HepG2 (cell line): ENCODE results near the gene INSR. TPM values are rescaled to one million over a fixed set of nuclear protein-coding genes. Genes with fewer than 3 reads are reported as not detected.

Experiments
- BRD4 ChIP-seq: sonication (generic); formaldehyde crosslinking; IDR thresholded peaks from 2 replicates; pipeline ENCODE4 v1.4.0; 2020; ENCODE audit warnings: missing genetic modification reagents
- CC2D1A ChIP-seq: sonication (generic); formaldehyde crosslinking; IDR thresholded peaks from 2 replicates; pipeline ENCODE4 v1.8.1; 2023; ENCODE audit warnings: mild to moderate bottlenecking, missing genetic modification reagents
- HHEX ChIP-seq: IDR thresholded peaks from 2 replicates; pipeline ENCODE4 v1.6.1; 2016; ENCODE audit warnings: control low read depth
- KDM5B ChIP-seq: sonication (generic); formaldehyde crosslinking; IDR thresholded peaks from 2 replicates; pipeline ENCODE4 v1.4.0; 2020; ENCODE audit warnings: missing genetic modification reagents, mild to moderate bottlenecking, borderline replicate concordance
- MAZ ChIP-seq, 2 experiments: sonication (generic) in 1 of 2; formaldehyde crosslinking in 1 of 2; IDR thresholded peaks; 2 replicates each; pipeline versions ENCODE4 v1.5.0 to v1.6.1; 2012 to 2020; ENCODE audit warnings: low read depth in 2 of 2, mild to moderate bottlenecking in 2 of 2, borderline replicate concordance in 1 of 2, improper control_type of control experiment in 1 of 2, low read length in 1 of 2, missing genetic modification reagents in 1 of 2, moderate library complexity in 1 of 2
- PITX1 ChIP-seq: sonication (generic); formaldehyde crosslinking; IDR thresholded peaks from 2 replicates; pipeline ENCODE4 v1.5.1; 2020; ENCODE audit warnings: mild to moderate bottlenecking, missing genetic modification reagents
- REL ChIP-seq: sonication (generic); formaldehyde crosslinking; conservative IDR thresholded peaks from 2 replicates; pipeline ENCODE4 v1.8.0; 2022; ENCODE audit warnings: mild to moderate bottlenecking, missing genetic modification reagents, moderate library complexity
- ZNF234 ChIP-seq: sonication (generic); formaldehyde crosslinking; conservative IDR thresholded peaks from 2 replicates; pipeline ENCODE4 v1.5.1; 2020; ENCODE audit warnings: mild to moderate bottlenecking, missing genetic modification reagents
- ZNF549 ChIP-seq: sonication (generic); formaldehyde crosslinking; IDR thresholded peaks from 2 replicates; pipeline ENCODE4 v1.5.0; 2020; ENCODE audit warnings: missing genetic modification reagents
- ZNF557 ChIP-seq: sonication (generic); formaldehyde crosslinking; IDR thresholded peaks from 2 replicates; pipeline ENCODE4 v1.4.0; 2020; ENCODE audit warnings: missing genetic modification reagents
- ZNF703 ChIP-seq: sonication (generic); formaldehyde crosslinking; IDR thresholded peaks from 2 replicates; pipeline ENCODE4 v1.5.1; 2020; ENCODE audit warnings: missing genetic modification reagents, mild to moderate bottlenecking, moderate library complexity, borderline replicate concordance
- ZNF746 ChIP-seq: sonication (generic); formaldehyde crosslinking; IDR thresholded peaks from 2 replicates; pipeline ENCODE4 v1.8.0; 2022; ENCODE audit warnings: mild to moderate bottlenecking, missing genetic modification reagents
- ZSCAN12 ChIP-seq: sonication (generic); formaldehyde crosslinking; IDR thresholded peaks from 2 replicates; pipeline ENCODE4 v1.9.0; 2021; ENCODE audit warnings: mild to moderate bottlenecking, missing genetic modification reagents
- ZSCAN21 ChIP-seq: sonication (generic); formaldehyde crosslinking; IDR thresholded peaks from 2 replicates; pipeline ENCODE4 v1.8.0; 2022; ENCODE audit warnings: mild to moderate bottlenecking, missing genetic modification reagents, moderate library complexity, borderline replicate concordance
- polyA plus RNA-seq, 8 experiments: library from polyadenylated mRNA; depleted of rRNA in 3 of 8; stranded (reverse) in 7 of 8; unstranded in 1 of 8; fragments of >200 nt; fragmentation: Illumina TruSeq in 4 of 8; extraction: Trizol in 4 of 8; gene quantifications; 2 replicates each; pipeline versions ENCODE4 v1.2.1 to v1.2.3, GENCODE V29; 2011 to 2016; ENCODE audit warnings: low read depth in 4 of 8, missing spikeins in 1 of 8, mixed read lengths in 1 of 8; ENCODE audit not compliant: insufficient read depth in 1 of 8
- total RNA-seq, 5 experiments: library from RNA; depleted of rRNA; stranded (reverse); fragments of >200 nt; fragmentation: Illumina TruSeq; extraction: Trizol; gene quantifications; 2 replicates each; pipeline ENCODE4 v1.2.3, GENCODE V29; 2016; ENCODE audit warnings: low read depth in 1 of 5
- TF ChIP-seq, protein P1 (sequence below): sonication (generic); formaldehyde crosslinking; IDR thresholded peaks from 2 replicates; pipeline ENCODE4 v1.9.0; 2021; ENCODE audit warnings: mild to moderate bottlenecking, missing genetic modification reagents
- TF ChIP-seq, protein P2 (sequence below): sonication (generic); formaldehyde crosslinking; IDR thresholded peaks from 2 replicates; pipeline ENCODE4 v1.4.0; 2020; ENCODE audit warnings: missing genetic modification reagents
- TF ChIP-seq, protein P3 (sequence below): sonication (generic); formaldehyde crosslinking; IDR thresholded peaks from 2 replicates; pipeline ENCODE4 v1.4.0; 2020; ENCODE audit warnings: missing genetic modification reagents, borderline replicate concordance

INSR gene
- total and polyA plus RNA-seq, 2 of the 13 experiments (the other 11 are each of a cell fraction or from before 2014, with no cell fraction given): 24.2 to 29.8 TPM

DNA sequence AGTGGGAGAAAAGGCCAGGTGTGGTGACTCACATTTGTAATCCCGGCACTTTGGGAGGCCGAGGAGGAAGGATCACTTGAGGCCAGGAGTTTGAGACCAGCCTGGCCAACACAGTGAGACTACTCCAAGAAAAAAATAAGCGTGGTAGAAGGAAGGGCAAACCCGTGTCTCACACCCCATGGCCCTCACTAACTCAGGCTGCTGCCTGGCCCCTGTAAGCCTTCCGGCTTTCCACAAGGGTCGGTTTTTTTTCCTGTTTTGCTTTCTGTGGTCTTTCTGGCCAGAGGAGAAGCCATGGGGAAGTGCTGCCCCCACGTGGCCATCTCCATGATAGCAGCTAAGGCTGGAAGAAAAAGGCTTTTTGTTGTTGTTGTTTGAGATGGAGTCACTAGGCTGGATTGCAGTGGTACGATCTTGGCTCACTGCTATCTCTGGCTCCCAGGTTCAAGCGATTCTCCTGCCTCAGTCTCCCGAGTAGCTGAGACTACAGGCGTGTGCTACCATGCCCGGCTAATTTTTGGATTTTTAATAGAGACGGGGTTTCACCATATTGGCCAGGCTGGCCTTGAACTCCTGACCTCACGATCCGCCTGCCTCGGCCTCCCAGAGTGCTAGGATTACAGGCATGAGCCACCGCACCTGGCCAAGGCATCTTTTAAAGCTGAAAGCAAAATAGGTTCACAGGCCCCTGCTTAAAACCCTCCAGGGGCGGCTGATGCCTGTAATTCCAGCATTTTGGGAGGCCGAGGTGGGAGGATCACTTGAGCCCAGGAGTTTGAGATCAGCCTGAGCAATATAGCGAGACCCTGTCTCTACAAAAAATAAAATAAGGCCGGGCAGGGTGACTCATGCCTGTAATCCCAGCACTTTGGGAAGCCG, 47.0 kb upstream of the INSR start (continued):
- TF ChIP-seq, protein P1, sequence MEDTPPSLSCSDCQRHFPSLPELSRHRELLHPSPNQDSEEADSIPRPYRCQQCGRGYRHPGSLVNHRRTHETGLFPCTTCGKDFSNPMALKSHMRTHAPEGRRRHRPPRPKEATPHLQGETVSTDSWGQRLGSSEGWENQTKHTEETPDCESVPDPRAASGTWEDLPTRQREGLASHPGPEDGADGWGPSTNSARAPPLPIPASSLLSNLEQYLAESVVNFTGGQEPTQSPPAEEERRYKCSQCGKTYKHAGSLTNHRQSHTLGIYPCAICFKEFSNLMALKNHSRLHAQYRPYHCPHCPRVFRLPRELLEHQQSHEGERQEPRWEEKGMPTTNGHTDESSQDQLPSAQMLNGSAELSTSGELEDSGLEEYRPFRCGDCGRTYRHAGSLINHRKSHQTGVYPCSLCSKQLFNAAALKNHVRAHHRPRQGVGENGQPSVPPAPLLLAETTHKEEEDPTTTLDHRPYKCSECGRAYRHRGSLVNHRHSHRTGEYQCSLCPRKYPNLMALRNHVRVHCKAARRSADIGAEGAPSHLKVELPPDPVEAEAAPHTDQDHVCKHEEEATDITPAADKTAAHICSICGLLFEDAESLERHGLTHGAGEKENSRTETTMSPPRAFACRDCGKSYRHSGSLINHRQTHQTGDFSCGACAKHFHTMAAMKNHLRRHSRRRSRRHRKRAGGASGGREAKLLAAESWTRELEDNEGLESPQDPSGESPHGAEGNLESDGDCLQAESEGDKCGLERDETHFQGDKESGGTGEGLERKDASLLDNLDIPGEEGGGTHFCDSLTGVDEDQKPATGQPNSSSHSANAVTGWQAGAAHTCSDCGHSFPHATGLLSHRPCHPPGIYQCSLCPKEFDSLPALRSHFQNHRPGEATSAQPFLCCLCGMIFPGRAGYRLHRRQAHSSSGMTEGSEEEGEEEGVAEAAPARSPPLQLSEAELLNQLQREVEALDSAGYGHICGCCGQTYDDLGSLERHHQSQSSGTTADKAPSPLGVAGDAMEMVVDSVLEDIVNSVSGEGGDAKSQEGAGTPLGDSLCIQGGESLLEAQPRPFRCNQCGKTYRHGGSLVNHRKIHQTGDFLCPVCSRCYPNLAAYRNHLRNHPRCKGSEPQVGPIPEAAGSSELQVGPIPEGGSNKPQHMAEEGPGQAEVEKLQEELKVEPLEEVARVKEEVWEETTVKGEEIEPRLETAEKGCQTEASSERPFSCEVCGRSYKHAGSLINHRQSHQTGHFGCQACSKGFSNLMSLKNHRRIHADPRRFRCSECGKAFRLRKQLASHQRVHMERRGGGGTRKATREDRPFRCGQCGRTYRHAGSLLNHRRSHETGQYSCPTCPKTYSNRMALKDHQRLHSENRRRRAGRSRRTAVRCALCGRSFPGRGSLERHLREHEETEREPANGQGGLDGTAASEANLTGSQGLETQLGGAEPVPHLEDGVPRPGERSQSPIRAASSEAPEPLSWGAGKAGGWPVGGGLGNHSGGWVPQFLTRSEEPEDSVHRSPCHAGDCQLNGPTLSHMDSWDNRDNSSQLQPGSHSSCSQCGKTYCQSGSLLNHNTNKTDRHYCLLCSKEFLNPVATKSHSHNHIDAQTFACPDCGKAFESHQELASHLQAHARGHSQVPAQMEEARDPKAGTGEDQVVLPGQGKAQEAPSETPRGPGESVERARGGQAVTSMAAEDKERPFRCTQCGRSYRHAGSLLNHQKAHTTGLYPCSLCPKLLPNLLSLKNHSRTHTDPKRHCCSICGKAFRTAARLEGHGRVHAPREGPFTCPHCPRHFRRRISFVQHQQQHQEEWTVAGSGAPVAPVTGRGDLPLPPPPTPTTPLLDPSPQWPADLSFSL (CRISPR knock-in tag): no peak
- TF ChIP-seq REL (CRISPR knock-in tag) (no peak), ZNF703 (CRISPR knock-in tag) (no peak), ZNF746 (CRISPR knock-in tag) (no peak), PITX1 (CRISPR knock-in tag) (no peak), MAZ (IDR thresholded peaks at IDR 0.05; ENCODE audit: borderline replicate concordance, low read depth, low read length) (no peak), MAZ (CRISPR knock-in tag; IDR thresholded peaks at IDR 0.05; ENCODE audit: low read depth) (peak; percentile 29; the same call in 1 of the 2 replicates), ZSCAN12 (CRISPR knock-in tag) (no peak), BRD4 (CRISPR knock-in tag) (no peak), ZNF557 (CRISPR knock-in tag) (no peak), KDM5B (CRISPR knock-in tag) (peak; percentile 65; the same call in 1 of the 2 replicates), ZNF234 (CRISPR knock-in tag) (no peak), HHEX (CRISPR knock-in tag) (no peak), ZSCAN21 (CRISPR knock-in tag) (no peak), CC2D1A (no peak), ZNF549 (CRISPR knock-in tag) (peak; percentile 82; the same call in 1 of the 2 replicates)
- TF ChIP-seq, protein P2, sequence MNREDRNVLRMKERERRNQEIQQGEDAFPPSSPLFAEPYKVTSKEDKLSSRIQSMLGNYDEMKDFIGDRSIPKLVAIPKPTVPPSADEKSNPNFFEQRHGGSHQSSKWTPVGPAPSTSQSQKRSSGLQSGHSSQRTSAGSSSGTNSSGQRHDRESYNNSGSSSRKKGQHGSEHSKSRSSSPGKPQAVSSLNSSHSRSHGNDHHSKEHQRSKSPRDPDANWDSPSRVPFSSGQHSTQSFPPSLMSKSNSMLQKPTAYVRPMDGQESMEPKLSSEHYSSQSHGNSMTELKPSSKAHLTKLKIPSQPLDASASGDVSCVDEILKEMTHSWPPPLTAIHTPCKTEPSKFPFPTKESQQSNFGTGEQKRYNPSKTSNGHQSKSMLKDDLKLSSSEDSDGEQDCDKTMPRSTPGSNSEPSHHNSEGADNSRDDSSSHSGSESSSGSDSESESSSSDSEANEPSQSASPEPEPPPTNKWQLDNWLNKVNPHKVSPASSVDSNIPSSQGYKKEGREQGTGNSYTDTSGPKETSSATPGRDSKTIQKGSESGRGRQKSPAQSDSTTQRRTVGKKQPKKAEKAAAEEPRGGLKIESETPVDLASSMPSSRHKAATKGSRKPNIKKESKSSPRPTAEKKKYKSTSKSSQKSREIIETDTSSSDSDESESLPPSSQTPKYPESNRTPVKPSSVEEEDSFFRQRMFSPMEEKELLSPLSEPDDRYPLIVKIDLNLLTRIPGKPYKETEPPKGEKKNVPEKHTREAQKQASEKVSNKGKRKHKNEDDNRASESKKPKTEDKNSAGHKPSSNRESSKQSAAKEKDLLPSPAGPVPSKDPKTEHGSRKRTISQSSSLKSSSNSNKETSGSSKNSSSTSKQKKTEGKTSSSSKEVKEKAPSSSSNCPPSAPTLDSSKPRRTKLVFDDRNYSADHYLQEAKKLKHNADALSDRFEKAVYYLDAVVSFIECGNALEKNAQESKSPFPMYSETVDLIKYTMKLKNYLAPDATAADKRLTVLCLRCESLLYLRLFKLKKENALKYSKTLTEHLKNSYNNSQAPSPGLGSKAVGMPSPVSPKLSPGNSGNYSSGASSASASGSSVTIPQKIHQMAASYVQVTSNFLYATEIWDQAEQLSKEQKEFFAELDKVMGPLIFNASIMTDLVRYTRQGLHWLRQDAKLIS (CRISPR knock-in tag): no peak
- TF ChIP-seq, protein P3, sequence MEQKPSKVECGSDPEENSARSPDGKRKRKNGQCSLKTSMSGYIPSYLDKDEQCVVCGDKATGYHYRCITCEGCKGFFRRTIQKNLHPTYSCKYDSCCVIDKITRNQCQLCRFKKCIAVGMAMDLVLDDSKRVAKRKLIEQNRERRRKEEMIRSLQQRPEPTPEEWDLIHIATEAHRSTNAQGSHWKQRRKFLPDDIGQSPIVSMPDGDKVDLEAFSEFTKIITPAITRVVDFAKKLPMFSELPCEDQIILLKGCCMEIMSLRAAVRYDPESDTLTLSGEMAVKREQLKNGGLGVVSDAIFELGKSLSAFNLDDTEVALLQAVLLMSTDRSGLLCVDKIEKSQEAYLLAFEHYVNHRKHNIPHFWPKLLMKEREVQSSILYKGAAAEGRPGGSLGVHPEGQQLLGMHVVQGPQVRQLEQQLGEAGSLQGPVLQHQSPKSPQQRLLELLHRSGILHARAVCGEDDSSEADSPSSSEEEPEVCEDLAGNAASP (CRISPR knock-in tag): no peak
